Large intestine (tissue), 3 donors: Measurements from ENCODE around the gene CNTN5. TPM values are rescaled to one million over a fixed set of nuclear protein-coding genes. Genes with fewer than 3 reads are reported as not detected.

Experiments used
- DNase-seq, 2 donors: peaks; one replicate each; pipeline versions ENCODE4 v3.0.0 to v3.0.0-alpha.2; 2013
- H3K27ac ChIP-seq: one replicate; pipeline ENCODE4 v1.5.1; 2013; ENCODE audit warnings: low read length
- H3K27me3 ChIP-seq: 2 replicates; pipeline ENCODE4 v1.6.1; 2013; ENCODE audit warnings: low read length; ENCODE audit not compliant: control insufficient read depth, insufficient read depth
- H3K36me3 ChIP-seq: 2 replicates; pipeline ENCODE4 v1.6.1; 2013; ENCODE audit warnings: low read length; ENCODE audit not compliant: control insufficient read depth, insufficient read depth
- H3K4me1 ChIP-seq: one replicate; pipeline ENCODE4 v1.6.1; 2013; ENCODE audit warnings: low read length; ENCODE audit not compliant: control insufficient read depth, insufficient read depth
- H3K4me3 ChIP-seq: one replicate; pipeline ENCODE4 v1.5.1; 2013; ENCODE audit warnings: low read length
- H3K9me3 ChIP-seq: one replicate; pipeline ENCODE4 v1.6.1; 2013; ENCODE audit warnings: mild to moderate bottlenecking, low read depth, low read length, moderate library complexity; ENCODE audit not compliant: control insufficient read depth
- WGBS: methylation state at CpG from one replicate; pipeline ENCODE4 v1.1.5; 2013; ENCODE audit warnings: low lambda C conversion rate; ENCODE audit not compliant: insufficient coverage; 5-methylcytosine and 5-hydroxymethylcytosine counted together
- polyA plus RNA-seq: library from polyadenylated mRNA; unstranded; fragments of 120-200 nt; gene quantifications from one replicate; pipeline ENCODE4 v1.2.1, GENCODE V29; 2013

CNTN5 gene
- polyA plus RNA-seq, 1 donor = 0.70 TPM

- Histone ChIP-seq H3K9me3 (no peaks in the 10 kb centered on the region), H3K4me1 (no peaks in the 10 kb centered on the region), H3K4me3 (no peak overlapping the region), H3K27ac (no peak overlapping the region), H3K36me3 (no peaks in the 10 kb centered on the region), H3K27me3 (no peaks in the 10 kb centered on the region)
- no peak for DNase-seq
- 68% methylated on average over 2 of the region's 4 CpGs for WGBS
Measured at GRCh38 chr11:99320769-99321290, 300.1 kb downstream of the CNTN5 start.

DNA sequence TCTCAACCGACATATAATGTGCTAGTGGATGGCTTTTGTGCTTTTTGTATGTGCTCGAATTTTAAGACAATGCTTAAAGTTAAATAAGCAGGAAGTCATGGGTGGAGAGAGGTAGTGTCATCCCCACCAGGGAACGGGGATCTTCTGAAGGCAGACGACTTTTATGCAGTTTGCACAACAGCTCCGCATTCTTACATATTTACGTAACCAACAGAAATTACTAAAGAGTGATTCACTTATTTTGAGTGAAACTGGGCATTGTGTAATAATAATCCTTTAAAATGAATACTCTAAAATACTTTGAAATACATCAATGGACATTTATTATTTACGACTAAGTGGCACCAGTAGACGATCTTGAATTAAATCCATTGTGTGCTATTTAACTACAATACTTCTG lies 305.1 kb downstream of the CNTN5 start:
- WGBS = 88% methylated on average over 7 of the region's 8 CpGs
- H3K27ac ChIP-seq = no peak overlapping the region
- H3K4me1 ChIP-seq = no peaks in the 10 kb centered on the region
- no peak for DNase-seq
- H3K4me3 ChIP-seq = no peak overlapping the region
- no peaks in the 10 kb centered on the region for H3K27me3 ChIP-seq
- H3K36me3 ChIP-seq = no peaks in the 10 kb centered on the region
- no peaks in the 10 kb centered on the region for H3K9me3 ChIP-seq

GRCh38 chr11:99327066-99327465 lies 306.3 kb downstream of the CNTN5 start:
- no peaks in the 10 kb centered on the region for H3K27me3 ChIP-seq
- no peak overlapping the region for H3K4me3 ChIP-seq
- H3K9me3 ChIP-seq = no peaks in the 10 kb centered on the region
- H3K36me3 ChIP-seq = no peaks in the 10 kb centered on the region
- H3K4me1 ChIP-seq = no peaks in the 10 kb centered on the region
- DNase-seq = no peak
- H3K27ac ChIP-seq = no peak overlapping the region
- WGBS = 100% methylated on average over 1 of the region's 1 CpG

DNA sequence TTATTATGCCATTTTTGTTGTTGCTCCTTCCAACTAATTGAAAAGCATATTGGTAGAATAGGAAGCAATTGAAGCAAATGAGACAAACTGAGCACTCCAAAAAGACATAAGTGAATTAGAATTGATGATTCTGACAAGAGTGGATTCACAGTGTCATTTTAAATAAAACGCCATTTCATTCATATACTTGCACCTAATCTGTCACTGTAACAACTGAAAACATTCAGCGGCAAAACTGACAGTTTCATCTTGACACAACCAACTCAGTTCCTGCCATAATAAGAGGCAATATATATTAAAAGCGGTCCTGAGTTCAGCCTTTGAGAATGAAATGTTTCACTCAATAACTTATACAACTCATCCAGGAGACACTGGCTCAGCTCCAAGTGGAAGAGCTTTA lies 306.8 kb downstream of the CNTN5 start:
- Histone ChIP-seq H3K27ac (no peak overlapping the region), H3K36me3 (no peaks in the 10 kb centered on the region), H3K27me3 (no peaks in the 10 kb centered on the region), H3K9me3 (no peaks in the 10 kb centered on the region), H3K4me3 (no peak overlapping the region), H3K4me1 (no peaks in the 10 kb centered on the region)
- WGBS = no CpG with 5 or more reads among the region's 3 CpGs
- no peak for DNase-seq

DNA sequence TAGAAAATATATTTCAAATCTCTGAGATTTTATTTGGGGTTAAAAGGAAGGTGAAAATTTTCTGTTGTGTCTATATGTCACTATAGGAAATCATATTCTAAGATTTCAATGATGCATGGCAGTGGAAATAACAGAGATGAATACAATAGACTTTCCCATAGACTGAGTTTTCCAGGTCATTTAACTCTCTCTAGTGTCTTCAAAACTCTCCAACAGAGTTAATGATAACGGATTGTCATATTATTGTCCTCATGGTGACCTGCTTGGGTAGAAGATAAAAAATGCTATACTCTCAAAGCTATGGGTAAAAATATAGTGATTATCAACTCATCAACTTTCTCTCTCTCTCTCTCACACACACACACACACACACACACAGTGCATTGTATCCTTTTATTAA lies 312.9 kb downstream of the CNTN5 start:
- H3K4me3 ChIP-seq = no peak overlapping the region

DNA sequence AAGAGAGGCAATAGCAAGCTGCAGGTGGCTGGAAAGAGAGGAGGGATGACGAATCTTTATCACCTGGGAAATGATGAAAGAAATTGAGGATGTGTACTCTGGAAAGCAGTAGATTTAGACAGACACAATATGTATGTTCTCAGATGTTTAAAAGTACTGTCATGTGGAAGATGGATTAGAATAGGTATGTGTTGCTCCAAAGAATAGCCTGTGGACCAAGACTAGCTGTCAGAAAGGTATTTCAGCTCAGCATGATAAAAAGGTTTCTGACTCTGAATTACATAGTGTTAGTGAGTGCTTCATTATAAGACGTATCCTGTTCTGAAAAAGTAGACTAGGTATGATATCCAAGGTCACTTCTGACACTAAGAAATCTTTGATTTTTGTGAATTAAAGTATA lies 322.4 kb downstream of the CNTN5 start:
- no peak for DNase-seq
- H3K4me3 ChIP-seq = no peak overlapping the region
- H3K4me1 ChIP-seq = no peaks in the 10 kb centered on the region
- H3K9me3 ChIP-seq = no peaks in the 10 kb centered on the region
- no peaks in the 10 kb centered on the region for H3K27me3 ChIP-seq
- no peaks in the 10 kb centered on the region for H3K36me3 ChIP-seq
- H3K27ac ChIP-seq = no peak overlapping the region
- WGBS = no CpG with 5 or more reads among the region's 2 CpGs

More for the DNA sequence above, 312.9 kb downstream of the CNTN5 start:
- no peaks in the 10 kb centered on the region for H3K27me3 ChIP-seq
- no peaks in the 10 kb centered on the region for H3K9me3 ChIP-seq
- no CpG with 5 or more reads among the region's 1 CpG for WGBS
- no peaks in the 10 kb centered on the region for H3K4me1 ChIP-seq
- no peak overlapping the region for H3K27ac ChIP-seq
- DNase-seq = no peak
- H3K36me3 ChIP-seq = no peaks in the 10 kb centered on the region

- Histone ChIP-seq H3K4me1 (no peaks in the 10 kb centered on the region), H3K9me3 (no peaks in the 10 kb centered on the region), H3K36me3 (no peaks in the 10 kb centered on the region), H3K4me3 (no peak overlapping the region), H3K27ac (no peak overlapping the region), H3K27me3 (no peaks in the 10 kb centered on the region)
- DNase-seq = no peak
- WGBS = 40% methylated on average over 1 of the region's 5 CpGs
Measured at GRCh38 chr11:99349151-99349673, 328.5 kb downstream of the CNTN5 start.

DNA sequence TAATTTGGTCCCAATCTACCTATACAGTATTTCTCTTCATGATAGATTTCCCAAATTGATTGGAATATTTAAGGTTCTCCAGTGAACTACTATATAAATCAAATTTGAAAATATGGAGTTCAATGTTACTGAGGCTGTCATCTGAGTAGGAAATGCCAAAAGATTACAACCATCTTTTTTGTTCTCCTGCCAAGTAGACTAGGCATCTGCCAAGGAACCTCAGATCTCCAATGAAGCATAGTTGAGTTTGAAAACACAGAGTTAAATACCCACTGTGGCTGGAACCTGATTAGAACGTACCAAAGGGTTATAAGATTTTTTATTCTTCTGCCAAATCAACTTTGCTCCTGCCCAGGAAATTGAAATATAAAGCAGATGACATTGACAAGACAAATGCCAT lies 330.9 kb downstream of the CNTN5 start:
- Histone ChIP-seq H3K9me3 (no peaks in the 10 kb centered on the region), H3K27me3 (no peaks in the 10 kb centered on the region), H3K4me1 (no peaks in the 10 kb centered on the region), H3K4me3 (no peak overlapping the region), H3K27ac (no peak overlapping the region), H3K36me3 (no peaks in the 10 kb centered on the region)
- WGBS = 67% methylated on average over 1 of the region's 1 CpG
- no peak for DNase-seq

DNA sequence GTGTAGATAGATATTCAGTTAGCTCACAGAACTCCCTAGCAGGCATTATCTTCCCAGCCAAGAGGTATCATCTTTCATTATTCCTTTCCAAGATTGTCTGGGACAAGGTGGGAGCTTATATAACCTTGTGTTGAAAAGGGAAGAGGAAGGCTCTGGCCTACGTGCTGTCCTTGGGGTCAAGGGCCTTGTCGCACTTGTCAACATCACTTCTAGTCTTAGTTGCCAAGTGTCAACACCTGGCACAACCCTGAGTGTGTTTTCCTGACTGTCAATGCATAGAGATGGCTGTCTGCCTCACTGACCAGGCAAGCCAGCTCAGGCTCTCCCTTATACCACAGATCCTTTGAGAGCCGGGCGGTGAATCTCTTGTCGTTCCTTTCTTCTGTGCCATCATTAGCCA lies 331.9 kb downstream of the CNTN5 start:
- Histone ChIP-seq H3K27me3 (no peaks in the 10 kb centered on the region), H3K27ac (no peak overlapping the region), H3K4me3 (no peak overlapping the region), H3K36me3 (no peaks in the 10 kb centered on the region), H3K4me1 (no peaks in the 10 kb centered on the region), H3K9me3 (no peaks in the 10 kb centered on the region)
- WGBS = no CpG with 5 or more reads among the region's 5 CpGs
- DNase-seq = no peak

DNA sequence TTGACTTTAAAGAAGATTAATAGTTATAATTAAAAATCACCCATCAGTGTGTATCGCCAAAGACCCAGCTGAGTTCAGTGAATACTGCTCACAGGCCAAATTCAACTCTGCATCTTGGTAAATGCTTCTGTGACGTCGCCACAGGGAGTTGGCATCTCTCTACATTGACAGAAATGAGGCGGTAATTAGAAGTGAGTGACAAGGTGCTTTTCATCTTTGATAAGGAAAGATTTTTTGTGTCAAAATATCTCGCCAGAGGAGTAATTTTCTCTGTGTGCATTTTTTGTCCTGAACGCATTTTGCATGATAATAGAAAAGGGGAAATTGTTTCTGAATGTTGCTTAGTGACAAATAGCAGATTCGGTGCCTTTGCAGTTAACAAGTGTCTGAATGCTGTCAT lies 345.8 kb downstream of the CNTN5 start:
- no peak for DNase-seq
- Histone ChIP-seq H3K27ac (no peak overlapping the region), H3K27me3 (no peaks in the 10 kb centered on the region), H3K4me1 (no peaks in the 10 kb centered on the region), H3K9me3 (no peaks in the 10 kb centered on the region), H3K4me3 (no peak overlapping the region), H3K36me3 (no peaks in the 10 kb centered on the region)
- 70% methylated on average over 2 of the region's 7 CpGs for WGBS

DNA sequence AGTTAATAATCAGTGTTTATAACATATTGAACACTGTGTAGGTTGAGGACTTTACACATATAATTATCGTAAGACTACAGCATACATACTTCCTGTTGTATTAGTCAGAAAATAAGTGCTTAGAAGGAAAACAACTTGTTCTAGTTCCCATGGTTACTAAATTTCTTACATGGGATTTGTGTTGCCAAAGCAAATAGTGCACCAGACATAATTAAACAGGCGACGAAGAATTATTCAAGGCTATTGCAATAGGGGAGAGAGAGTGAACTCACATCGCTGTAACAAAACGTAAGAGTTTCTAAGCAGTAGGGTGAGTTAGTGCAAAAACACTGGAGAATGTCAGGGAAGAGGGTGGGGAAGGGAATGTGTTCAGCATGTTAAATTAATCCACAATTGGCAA lies 347.8 kb downstream of the CNTN5 start:
- H3K4me1 ChIP-seq = no peaks in the 10 kb centered on the region
- H3K4me3 ChIP-seq = no peak overlapping the region
- H3K27ac ChIP-seq = no peak overlapping the region
- no peaks in the 10 kb centered on the region for H3K27me3 ChIP-seq
- H3K36me3 ChIP-seq = no peaks in the 10 kb centered on the region
- no peak for DNase-seq
- H3K9me3 ChIP-seq = no peaks in the 10 kb centered on the region
- WGBS = no CpG with 5 or more reads among the region's 5 CpGs
